Lower lobe of right lung (tissue), 2 donors: ENCODE data around the gene SLC3A2. TPM values are rescaled to one million over a fixed set of nuclear protein-coding genes. Genes with fewer than 3 reads are reported as not detected.
"Not testable (repeated sequence)": the region's sequence is repeated elsewhere in the genome, so short reads cannot be mapped to it uniquely, and the experiment has no call there.

Experiments used
- ATAC-seq, 2 donors: fragments of 200-7000 bp; cut with Tn5 transposase; one replicate each; pipeline ENCODE4 v1.9.1; 2020 to 2022; ENCODE audit warnings: mild to moderate bottlenecking in 2 of 2, moderate library complexity in 2 of 2
- DNase-seq: peaks from one replicate; pipeline ENCODE4 v3.0.0-alpha.2; 2020
- H3K27ac ChIP-seq: fragments of 200-600 bp; one replicate; pipeline ENCODE4 v1.8.0; 2022
- H3K27me3 ChIP-seq: fragments of 200-600 bp; one replicate; pipeline ENCODE4 v1.8.0; 2022; ENCODE audit warnings: low read depth
- H3K36me3 ChIP-seq: fragments of 200-600 bp; one replicate; pipeline ENCODE4 v1.8.0; 2022; ENCODE audit warnings: mild to moderate bottlenecking
- H3K4me1 ChIP-seq: fragments of 200-600 bp; one replicate; pipeline ENCODE4 v1.8.0; 2022
- H3K4me3 ChIP-seq: fragments of 200-600 bp; one replicate; pipeline ENCODE4 v1.8.0; 2022; ENCODE audit warnings: mild to moderate bottlenecking
- H3K9me3 ChIP-seq: fragments of 200-600 bp; one replicate; pipeline ENCODE4 v1.8.0; 2022
- CTCF ChIP-seq: fragments of 200-600 bp; IDR thresholded peaks from one replicate; pipeline ENCODE4 v1.8.0; 2022; ENCODE audit warnings: antibody characterized with exemption, mild to moderate bottlenecking
- intact Hi-C: fragments of 100-400 bp; cut with DNase I; formaldehyde crosslinking; loops from one replicate; pipeline ENCODE4 v1.11.0; 2022
- total RNA-seq: library from RNA; stranded (reverse); fragmentation: NEBNext Ultra II Directional; extraction: Animal tissue kit (Norgen Biotek cat#: 25700); gene quantifications from one replicate; pipeline ENCODE4 v1.2.1, GENCODE V29; 2021
- donor health status: DM: no; HTN: yes; CAD: no; lungs with severe emphysema.

SLC3A2 gene
- total RNA-seq, 1 donor from 2014 or later: 214 TPM

GRCh38 chr11:62835336-62835735 is 45.4 kb upstream of the SLC3A2 start:
- Histone ChIP-seq H3K36me3 (peaks cover 28% of the 10 kb centered on the region), H3K9me3 (no peaks in the 10 kb centered on the region), H3K4me3 (no peak overlapping the region), H3K4me1 (peaks cover 42% of the 10 kb centered on the region), H3K27ac (no peak overlapping the region), H3K27me3 (no peaks in the 10 kb centered on the region)
- intact Hi-C loops: no loop called here
- TF ChIP-seq CTCF: no peak
- DNase-seq (no peak), ATAC-seq (no peak)

- no peak for TF ChIP-seq CTCF
- Histone ChIP-seq H3K9me3 (no peaks in the 10 kb centered on the region), H3K36me3 (peaks cover 23% of the 10 kb centered on the region), H3K4me3 (peak within 1 kb of the TSS; percentile 100), H3K4me1 (peaks cover 26% of the 10 kb centered on the region), H3K27me3 (no peaks in the 10 kb centered on the region), H3K27ac (peak within 1 kb of the TSS; percentile 100)
- peak; percentile 83 to 87 for ATAC-seq
- DNase-seq: peak; percentile 96
- intact Hi-C loops: no loop called here
Measured at GRCh38 chr11:62839050-62839945, 41.4 kb upstream of the SLC3A2 start, which contains the start of gene WDR74. Gene WDR74 (minus strand): TSS chr11:62839590. CDS start chr11:62839570, 20 bp downstream.

GRCh38 chr11:62840721-62841360 is 39.9 kb upstream of the SLC3A2 start:
- H3K27me3 ChIP-seq, H3K9me3 ChIP-seq, intact Hi-C loops, H3K36me3 ChIP-seq: not testable (repeated sequence)
- Histone ChIP-seq H3K4me3 (peak overlapping the region; percentile 100), H3K27ac (peak overlapping the region; percentile 100), H3K4me1 (peaks cover 24% of the 10 kb centered on the region)
- peak; percentile 11 to 24 for ATAC-seq
- DNase-seq: peak; percentile 80

GRCh38 chr11:62841361-62842170 is 39.1 kb upstream of the SLC3A2 start:
- peak overlapping the region; percentile 100 for H3K4me3 ChIP-seq
- H3K36me3 ChIP-seq: no peaks in the 10 kb centered on the region
- H3K27ac ChIP-seq: peak overlapping the region; percentile 100
- TF ChIP-seq CTCF: no peak
- no peaks in the 10 kb centered on the region for H3K27me3 ChIP-seq
- peak; percentile 80 for DNase-seq
- intact Hi-C loops: no loop called here
- H3K9me3 ChIP-seq: no peaks in the 10 kb centered on the region
- peaks cover 24% of the 10 kb centered on the region for H3K4me1 ChIP-seq
- ATAC-seq: peak; percentile 82 to 86

GRCh38 chr11:62842171-62842741 is 38.4 kb upstream of the SLC3A2 start:
- peak; percentile 54 for DNase-seq
- no peak for TF ChIP-seq CTCF
- ATAC-seq: peak; percentile 0
- Histone ChIP-seq H3K36me3 (no peaks in the 10 kb centered on the region), H3K4me1 (peaks cover 24% of the 10 kb centered on the region), H3K27ac (peak overlapping the region; percentile 100), H3K27me3 (no peaks in the 10 kb centered on the region), H3K4me3 (peak overlapping the region; percentile 100), H3K9me3 (no peaks in the 10 kb centered on the region)
- intact Hi-C loops: no loop called here

GRCh38 chr11:62842891-62843290 is 37.8 kb upstream of the SLC3A2 start:
- peak overlapping the region; percentile 100 for H3K27ac ChIP-seq
- H3K9me3 ChIP-seq, ATAC-seq, H3K27me3 ChIP-seq, H3K4me3 ChIP-seq, H3K36me3 ChIP-seq, DNase-seq, intact Hi-C loops: not testable (repeated sequence)
- peaks cover 20% of the 10 kb centered on the region for H3K4me1 ChIP-seq
